Tibial nerve (tissue), 4 donors: Measurements from ENCODE around the gene ZNF688. TPM values are rescaled to one million over a fixed set of nuclear protein-coding genes. Genes with fewer than 3 reads are reported as not detected.

Experiments
- DNase-seq, 2 donors: peaks; one replicate each; pipeline ENCODE4 v3.0.0-alpha.2; 2019; ENCODE audit warnings: low spot score in 2 of 2
- H3K27ac ChIP-seq, 4 donors: fragments of 200-600 bp; sonication (generic) in 3 of 4; one replicate each; pipeline ENCODE4 v1.5.1; 2017 to 2019; ENCODE audit warnings: mild to moderate bottlenecking in 1 of 4
- H3K27me3 ChIP-seq, 2 donors: fragments of 200-600 bp; sonication (generic) in 1 of 2; one replicate each; pipeline versions ENCODE4 v1.5.1 to v1.6.0; 2017 to 2019
- H3K36me3 ChIP-seq, 3 donors: fragments of 200-600 bp; sonication (generic); one replicate each; pipeline ENCODE4 v1.5.1; 2018 to 2019
- H3K4me1 ChIP-seq, 4 donors: fragments of 200-600 bp; sonication (generic) in 3 of 4; one replicate each; pipeline ENCODE4 v1.5.1; 2017 to 2019
- H3K4me3 ChIP-seq, 4 donors: fragments of 200-600 bp; sonication (generic) in 3 of 4; one replicate each; pipeline ENCODE4 v1.5.1; 2017 to 2019; ENCODE audit warnings: mild to moderate bottlenecking in 1 of 4, moderate library complexity in 1 of 4
- H3K9me3 ChIP-seq, 4 donors: fragments of 200-600 bp; sonication (generic) in 3 of 4; one replicate each; pipeline ENCODE4 v1.5.1; 2017 to 2019
- EP300 ChIP-seq, 2 donors: sonication (generic); formaldehyde crosslinking; IDR thresholded peaks; one replicate each; pipeline ENCODE4 v1.6.1; 2017; ENCODE audit warnings: antibody characterized with exemption in 2 of 2, mild to moderate bottlenecking in 1 of 2
- POLR2A ChIP-seq, 2 donors: fragments of 450-650 bp; IDR thresholded peaks; one replicate each; pipeline ENCODE4 v1.6.1; 2017; ENCODE audit warnings: antibody characterized with exemption in 2 of 2, mild to moderate bottlenecking in 2 of 2, moderate library complexity in 2 of 2
- WGBS, 2 donors: methylation state at CpG; one replicate each; pipeline ENCODE4 v1.1.5; 2018; 5-methylcytosine and 5-hydroxymethylcytosine counted together
- total RNA-seq, 4 donors: library from RNA; depleted of rRNA; stranded (reverse); fragments of >200 nt; gene quantifications; one replicate each; pipeline ENCODE4 v1.1.0, GENCODE V29; 2016
- TF ChIP-seq, protein P1 (sequence below), 5 experiments: fragments of 200-600 bp in 3 of 5; fragments of 450-650 bp in 2 of 5; sonication (generic) in 3 of 5; IDR thresholded peaks; one replicate each; pipeline ENCODE4 v1.5.1; 2016 to 2019; ENCODE audit warnings: antibody characterized with exemption in 5 of 5, mild to moderate bottlenecking in 3 of 5, moderate library complexity in 2 of 5

The ZNF688 gene
- total RNA-seq, 4 donors from 2014 or later: 15.7 to 28.6 (median 22.9) TPM

- H3K27me3 ChIP-seq: no peaks in the 10 kb centered on the region
- H3K36me3 ChIP-seq: peaks cover 0 to 37% (median 6%) of the 10 kb centered on the region in 3 donors
- peaks cover 0 to 46% (median 9%) of the 10 kb centered on the region in 4 donors for H3K4me1 ChIP-seq
- no peak overlapping the region for H3K27ac ChIP-seq
- TF ChIP-seq EP300 (IDR thresholded peaks at IDR 0.05) (no peak), POLR2A (IDR thresholded peaks at IDR 0.05) (no peak)
- TF ChIP-seq, protein P1, sequence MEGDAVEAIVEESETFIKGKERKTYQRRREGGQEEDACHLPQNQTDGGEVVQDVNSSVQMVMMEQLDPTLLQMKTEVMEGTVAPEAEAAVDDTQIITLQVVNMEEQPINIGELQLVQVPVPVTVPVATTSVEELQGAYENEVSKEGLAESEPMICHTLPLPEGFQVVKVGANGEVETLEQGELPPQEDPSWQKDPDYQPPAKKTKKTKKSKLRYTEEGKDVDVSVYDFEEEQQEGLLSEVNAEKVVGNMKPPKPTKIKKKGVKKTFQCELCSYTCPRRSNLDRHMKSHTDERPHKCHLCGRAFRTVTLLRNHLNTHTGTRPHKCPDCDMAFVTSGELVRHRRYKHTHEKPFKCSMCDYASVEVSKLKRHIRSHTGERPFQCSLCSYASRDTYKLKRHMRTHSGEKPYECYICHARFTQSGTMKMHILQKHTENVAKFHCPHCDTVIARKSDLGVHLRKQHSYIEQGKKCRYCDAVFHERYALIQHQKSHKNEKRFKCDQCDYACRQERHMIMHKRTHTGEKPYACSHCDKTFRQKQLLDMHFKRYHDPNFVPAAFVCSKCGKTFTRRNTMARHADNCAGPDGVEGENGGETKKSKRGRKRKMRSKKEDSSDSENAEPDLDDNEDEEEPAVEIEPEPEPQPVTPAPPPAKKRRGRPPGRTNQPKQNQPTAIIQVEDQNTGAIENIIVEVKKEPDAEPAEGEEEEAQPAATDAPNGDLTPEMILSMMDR (IDR thresholded peaks at IDR 0.05): no peak
- H3K9me3 ChIP-seq: no peaks in the 10 kb centered on the region
- no peak overlapping the region for H3K4me3 ChIP-seq
- no peak for DNase-seq
- 89 to 94% methylated on average over 16 to 18 of the region's 18 CpGs for WGBS, 2 donors
Measured at GRCh38 chr16:30554557-30555314, 16.8 kb downstream of the ZNF688 start.

- DNase-seq: no peak
- Histone ChIP-seq H3K27ac (no peak overlapping the region), H3K36me3 (peaks cover 0 to 37% (median 6%) of the 10 kb centered on the region in 3 donors), H3K4me1 (peaks cover 0 to 41% (median 7%) of the 10 kb centered on the region in 4 donors), H3K9me3 (no peaks in the 10 kb centered on the region), H3K4me3 (no peak overlapping the region), H3K27me3 (no peaks in the 10 kb centered on the region)
- TF ChIP-seq POLR2A (IDR thresholded peaks at IDR 0.05): no peak
- TF ChIP-seq EP300 (IDR thresholded peaks at IDR 0.05): no peak
- TF ChIP-seq, protein P1 (IDR thresholded peaks at IDR 0.05): no peak
- 80 to 100% methylated on average over 2 of the region's 2 CpGs for WGBS, 2 donors
Measured at GRCh38 chr16:30553393-30553899, 18.1 kb downstream of the ZNF688 start.

DNA sequence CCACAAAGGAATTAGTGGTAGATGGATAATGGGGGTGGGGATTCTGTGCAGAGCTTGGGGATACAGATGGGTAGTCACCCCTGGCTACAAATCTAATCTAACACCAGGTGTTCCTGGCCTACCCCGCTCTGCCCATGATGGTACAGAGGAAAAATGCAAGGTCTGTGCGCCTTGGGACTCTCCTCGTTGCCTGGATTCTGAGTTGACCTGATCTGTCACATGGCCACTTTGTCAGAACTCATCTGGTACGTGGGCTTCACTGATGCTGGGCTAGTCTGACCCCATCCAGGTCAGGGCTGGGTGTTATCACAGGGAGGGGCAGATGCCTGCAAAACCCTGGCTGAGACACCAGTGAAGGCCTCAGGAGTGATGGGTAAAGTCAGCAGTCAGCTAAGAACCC, 18.6 kb downstream of the ZNF688 start:
- DNase-seq: no peak
- WGBS, 2 donors: 79 to 90% methylated on average over 4 of the region's 4 CpGs
- Histone ChIP-seq H3K9me3 (no peaks in the 10 kb centered on the region), H3K4me3 (no peak overlapping the region), H3K4me1 (peaks cover 0 to 41% (median 7%) of the 10 kb centered on the region in 4 donors), H3K27me3 (no peaks in the 10 kb centered on the region), H3K36me3 (peaks cover 0 to 37% (median 6%) of the 10 kb centered on the region in 3 donors), H3K27ac (no peak overlapping the region)
- TF ChIP-seq, protein P1 (IDR thresholded peaks at IDR 0.05): no peak
- TF ChIP-seq POLR2A (IDR thresholded peaks at IDR 0.05) (no peak), EP300 (IDR thresholded peaks at IDR 0.05) (no peak)

DNA sequence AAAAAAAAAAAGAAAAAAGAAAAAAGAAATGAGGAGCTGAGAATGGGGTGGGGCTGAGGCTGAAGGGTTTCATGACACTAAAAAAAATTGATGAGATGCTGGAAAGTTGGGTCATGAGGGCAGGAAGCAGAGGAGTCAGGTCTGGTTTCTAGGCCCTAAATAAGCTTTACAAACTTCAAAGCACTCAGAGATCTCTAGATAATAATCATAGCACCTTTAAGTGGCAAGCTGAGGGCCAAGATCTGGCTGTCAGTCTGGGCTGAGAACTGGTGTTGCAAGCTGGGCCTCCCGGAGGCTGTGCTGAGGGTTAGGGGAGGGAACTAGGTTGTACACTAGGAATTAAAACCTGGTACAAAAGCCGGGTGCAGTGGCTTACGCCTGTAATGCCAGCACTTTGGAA, 19.7 kb downstream of the ZNF688 start:
- DNase-seq: no peak
- Histone ChIP-seq H3K9me3 (no peaks in the 10 kb centered on the region), H3K36me3 (peaks cover 0 to 37% (median 6%) of the 10 kb centered on the region in 3 donors), H3K4me1 (peaks cover 0 to 33% (median 0%) of the 10 kb centered on the region in 4 donors), H3K4me3 (no peak overlapping the region), H3K27ac (peak overlapping the region in 1 of 4 donors; percentile 34), H3K27me3 (no peaks in the 10 kb centered on the region)
- WGBS, 2 donors: 70 to 78% methylated on average over 3 of the region's 3 CpGs
- TF ChIP-seq POLR2A (IDR thresholded peaks at IDR 0.05) (no peak), EP300 (IDR thresholded peaks at IDR 0.05) (no peak)
- TF ChIP-seq, protein P1 (IDR thresholded peaks at IDR 0.05): no peak
